GM19043 (cell line): ENCODE measurements around the gene APLN.

ENCODE experiments used
- ATAC-seq: cut with Tn5 transposase; IDR thresholded peaks from one replicate; pipeline ENCODE4 v1.9.1; 2021; ENCODE audit warnings: low read depth; ENCODE audit not compliant: unreplicated experiment

Gene APLN

GRCh38 chrX:129600981-129601424 is 53.8 kb downstream of the APLN start:
- ATAC-seq = no peak

- ATAC-seq = no peak
Observed at GRCh38 chrX:129599996-129600395, 54.8 kb downstream of the APLN start.

GRCh38 chrX:129599499-129599898 is 55.3 kb downstream of the APLN start:
- no peak for ATAC-seq

- ATAC-seq = no peak
Observed at GRCh38 chrX:129597905-129598304, 56.9 kb downstream of the APLN start.

- ATAC-seq = no peak
Observed at GRCh38 chrX:129596077-129596476, 58.7 kb downstream of the APLN start.
